K562 (cell line): ENCODE results near the gene ATXN3.

ENCODE experiments used
- FOXK2 ChIP-seq, 2 experiments: fragments of 450-650 bp; IDR thresholded peaks in 1 of 2; conservative IDR thresholded peaks in 1 of 2; 2 replicates each; pipeline ENCODE4 v1.6.1; 2016; ENCODE audit warnings: low read depth in 2 of 2, mild to moderate bottlenecking in 1 of 2
- POLR2A ChIP-seq: fragments of 450-650 bp; conservative IDR thresholded peaks from 2 replicates; pipeline ENCODE4 v1.6.1; 2016
- ZNF124 ChIP-seq: sonication (generic); formaldehyde crosslinking; IDR thresholded peaks from 2 replicates; pipeline ENCODE4 v1.8.1; 2022; ENCODE audit warnings: missing genetic modification reagents
- ZNF232 ChIP-seq: sonication (generic); formaldehyde crosslinking; IDR thresholded peaks from 2 replicates; pipeline ENCODE4 v1.8.0; 2022; ENCODE audit warnings: mild to moderate bottlenecking, missing genetic modification reagents
- ZNF75A ChIP-seq: fragments of 450-650 bp; formaldehyde crosslinking; IDR thresholded peaks from 2 replicates; pipeline ENCODE4 v1.4.0; 2020; ENCODE audit warnings: mild to moderate bottlenecking
- TF ChIP-seq, protein P1 (sequence below): sonication (generic); formaldehyde crosslinking; IDR thresholded peaks from 2 replicates; pipeline ENCODE4 v1.8.1; 2023; ENCODE audit warnings: missing genetic modification reagents, mild to moderate bottlenecking, borderline replicate concordance
- TF ChIP-seq, protein P2 (sequence below), 3 experiments: IDR thresholded peaks in 2 of 3; conservative IDR thresholded peaks in 1 of 3; 2 replicates each; pipeline ENCODE4 v1.5.1; 2011 to 2012; ENCODE audit warnings: low read length in 3 of 3, mild to moderate bottlenecking in 3 of 3, control low read depth in 2 of 3, improper control_type of control experiment in 1 of 3, inconsistent platforms in 1 of 3, low read depth in 1 of 3, mixed read lengths in 1 of 3, moderate library complexity in 1 of 3; ENCODE audit not compliant: insufficient read depth in 2 of 3
- TF ChIP-seq, protein P3 (sequence below), 3 experiments: fragments of 200-800 bp in 1 of 3; fragments of 250-450 bp in 1 of 3; fragments of 450-650 bp in 1 of 3; sonication (Bioruptor Pico) in 1 of 3; sonication (Bioruptor generic) in 1 of 3; formaldehyde crosslinking in 1 of 3; IDR thresholded peaks; 2 replicates each; pipeline versions ENCODE4 v1.6.1 to v1.8.0; 2016 to 2022; ENCODE audit warnings: mild to moderate bottlenecking in 2 of 3, missing genetic modification characterization in 2 of 3, missing compliant biosample characterization in 1 of 3, moderate library complexity in 1 of 3
- TF ChIP-seq, protein P4 (sequence below), 2 experiments: fragments of 150-350 bp in 1 of 2; IDR thresholded peaks; 2 replicates each; pipeline ENCODE4 v1.6.1; 2012 to 2016; ENCODE audit warnings: low read depth in 2 of 2, low read length in 2 of 2, mild to moderate bottlenecking in 1 of 2, moderate library complexity in 1 of 2
- TF ChIP-seq, protein P5 (sequence below): fragments of 450-650 bp; IDR thresholded peaks from 2 replicates; pipeline ENCODE4 v1.6.1; 2016; ENCODE audit warnings: antibody characterized with exemption
- TF ChIP-seq, protein P6 (sequence below): fragments of 250-450 bp; sonication (Bioruptor Pico); IDR thresholded peaks from 2 replicates; pipeline ENCODE4 v1.8.0; 2021; ENCODE audit warnings: moderate library complexity, mild to moderate bottlenecking, inconsistent platforms

DNA sequence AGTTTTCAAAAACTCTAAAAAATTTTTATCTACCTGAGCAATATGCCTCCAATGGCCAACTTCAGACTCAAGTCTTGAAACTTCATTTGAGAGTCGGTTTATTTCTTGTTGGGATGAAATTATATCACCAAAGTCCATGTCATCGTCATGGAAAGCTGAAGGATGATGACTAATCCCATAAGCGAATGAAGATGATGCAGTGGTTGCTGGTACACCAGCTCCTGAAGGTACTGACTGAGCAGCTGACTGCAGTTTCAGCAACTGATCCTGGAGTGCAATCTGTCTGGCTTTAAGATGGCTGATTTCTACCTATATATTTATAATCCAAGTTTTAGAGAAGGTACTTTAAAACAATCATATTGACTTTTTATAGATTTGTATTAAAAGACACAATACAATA, 84.9 kb downstream of the ATXN3 start:
- TF ChIP-seq, protein P1, sequence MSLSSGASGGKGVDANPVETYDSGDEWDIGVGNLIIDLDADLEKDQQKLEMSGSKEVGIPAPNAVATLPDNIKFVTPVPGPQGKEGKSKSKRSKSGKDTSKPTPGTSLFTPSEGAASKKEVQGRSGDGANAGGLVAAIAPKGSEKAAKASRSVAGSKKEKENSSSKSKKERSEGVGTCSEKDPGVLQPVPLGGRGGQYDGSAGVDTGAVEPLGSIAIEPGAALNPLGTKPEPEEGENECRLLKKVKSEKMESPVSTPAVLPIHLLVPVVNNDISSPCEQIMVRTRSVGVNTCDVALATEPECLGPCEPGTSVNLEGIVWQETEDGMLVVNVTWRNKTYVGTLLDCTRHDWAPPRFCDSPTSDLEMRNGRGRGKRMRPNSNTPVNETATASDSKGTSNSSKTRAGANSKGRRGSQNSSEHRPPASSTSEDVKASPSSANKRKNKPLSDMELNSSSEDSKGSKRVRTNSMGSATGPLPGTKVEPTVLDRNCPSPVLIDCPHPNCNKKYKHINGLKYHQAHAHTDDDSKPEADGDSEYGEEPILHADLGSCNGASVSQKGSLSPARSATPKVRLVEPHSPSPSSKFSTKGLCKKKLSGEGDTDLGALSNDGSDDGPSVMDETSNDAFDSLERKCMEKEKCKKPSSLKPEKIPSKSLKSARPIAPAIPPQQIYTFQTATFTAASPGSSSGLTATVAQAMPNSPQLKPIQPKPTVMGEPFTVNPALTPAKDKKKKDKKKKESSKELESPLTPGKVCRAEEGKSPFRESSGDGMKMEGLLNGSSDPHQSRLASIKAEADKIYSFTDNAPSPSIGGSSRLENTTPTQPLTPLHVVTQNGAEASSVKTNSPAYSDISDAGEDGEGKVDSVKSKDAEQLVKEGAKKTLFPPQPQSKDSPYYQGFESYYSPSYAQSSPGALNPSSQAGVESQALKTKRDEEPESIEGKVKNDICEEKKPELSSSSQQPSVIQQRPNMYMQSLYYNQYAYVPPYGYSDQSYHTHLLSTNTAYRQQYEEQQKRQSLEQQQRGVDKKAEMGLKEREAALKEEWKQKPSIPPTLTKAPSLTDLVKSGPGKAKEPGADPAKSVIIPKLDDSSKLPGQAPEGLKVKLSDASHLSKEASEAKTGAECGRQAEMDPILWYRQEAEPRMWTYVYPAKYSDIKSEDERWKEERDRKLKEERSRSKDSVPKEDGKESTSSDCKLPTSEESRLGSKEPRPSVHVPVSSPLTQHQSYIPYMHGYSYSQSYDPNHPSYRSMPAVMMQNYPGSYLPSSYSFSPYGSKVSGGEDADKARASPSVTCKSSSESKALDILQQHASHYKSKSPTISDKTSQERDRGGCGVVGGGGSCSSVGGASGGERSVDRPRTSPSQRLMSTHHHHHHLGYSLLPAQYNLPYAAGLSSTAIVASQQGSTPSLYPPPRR (CRISPR knock-in tag): no peak
- TF ChIP-seq, protein P2, sequence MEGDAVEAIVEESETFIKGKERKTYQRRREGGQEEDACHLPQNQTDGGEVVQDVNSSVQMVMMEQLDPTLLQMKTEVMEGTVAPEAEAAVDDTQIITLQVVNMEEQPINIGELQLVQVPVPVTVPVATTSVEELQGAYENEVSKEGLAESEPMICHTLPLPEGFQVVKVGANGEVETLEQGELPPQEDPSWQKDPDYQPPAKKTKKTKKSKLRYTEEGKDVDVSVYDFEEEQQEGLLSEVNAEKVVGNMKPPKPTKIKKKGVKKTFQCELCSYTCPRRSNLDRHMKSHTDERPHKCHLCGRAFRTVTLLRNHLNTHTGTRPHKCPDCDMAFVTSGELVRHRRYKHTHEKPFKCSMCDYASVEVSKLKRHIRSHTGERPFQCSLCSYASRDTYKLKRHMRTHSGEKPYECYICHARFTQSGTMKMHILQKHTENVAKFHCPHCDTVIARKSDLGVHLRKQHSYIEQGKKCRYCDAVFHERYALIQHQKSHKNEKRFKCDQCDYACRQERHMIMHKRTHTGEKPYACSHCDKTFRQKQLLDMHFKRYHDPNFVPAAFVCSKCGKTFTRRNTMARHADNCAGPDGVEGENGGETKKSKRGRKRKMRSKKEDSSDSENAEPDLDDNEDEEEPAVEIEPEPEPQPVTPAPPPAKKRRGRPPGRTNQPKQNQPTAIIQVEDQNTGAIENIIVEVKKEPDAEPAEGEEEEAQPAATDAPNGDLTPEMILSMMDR (IDR thresholded peaks at IDR 0.05 in 2 of 3, conservative IDR thresholded peaks at IDR 0.05 in 1 of 3; ENCODE audit: insufficient read depth in 2 of 3, low read depth in 1 of 3, low read length in 3 of 3): no peak
- TF ChIP-seq, protein P3, sequence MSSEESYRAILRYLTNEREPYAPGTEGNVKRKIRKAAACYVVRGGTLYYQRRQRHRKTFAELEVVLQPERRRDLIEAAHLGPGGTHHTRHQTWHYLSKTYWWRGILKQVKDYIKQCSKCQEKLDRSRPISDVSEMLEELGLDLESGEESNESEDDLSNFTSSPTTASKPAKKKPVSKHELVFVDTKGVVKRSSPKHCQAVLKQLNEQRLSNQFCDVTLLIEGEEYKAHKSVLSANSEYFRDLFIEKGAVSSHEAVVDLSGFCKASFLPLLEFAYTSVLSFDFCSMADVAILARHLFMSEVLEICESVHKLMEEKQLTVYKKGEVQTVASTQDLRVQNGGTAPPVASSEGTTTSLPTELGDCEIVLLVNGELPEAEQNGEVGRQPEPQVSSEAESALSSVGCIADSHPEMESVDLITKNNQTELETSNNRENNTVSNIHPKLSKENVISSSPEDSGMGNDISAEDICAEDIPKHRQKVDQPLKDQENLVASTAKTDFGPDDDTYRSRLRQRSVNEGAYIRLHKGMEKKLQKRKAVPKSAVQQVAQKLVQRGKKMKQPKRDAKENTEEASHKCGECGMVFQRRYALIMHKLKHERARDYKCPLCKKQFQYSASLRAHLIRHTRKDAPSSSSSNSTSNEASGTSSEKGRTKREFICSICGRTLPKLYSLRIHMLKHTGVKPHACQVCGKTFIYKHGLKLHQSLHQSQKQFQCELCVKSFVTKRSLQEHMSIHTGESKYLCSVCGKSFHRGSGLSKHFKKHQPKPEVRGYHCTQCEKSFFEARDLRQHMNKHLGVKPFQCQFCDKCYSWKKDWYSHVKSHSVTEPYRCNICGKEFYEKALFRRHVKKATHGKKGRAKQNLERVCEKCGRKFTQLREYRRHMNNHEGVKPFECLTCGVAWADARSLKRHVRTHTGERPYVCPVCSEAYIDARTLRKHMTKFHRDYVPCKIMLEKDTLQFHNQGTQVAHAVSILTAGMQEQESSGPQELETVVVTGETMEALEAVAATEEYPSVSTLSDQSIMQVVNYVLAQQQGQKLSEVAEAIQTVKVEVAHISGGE (CRISPR knock-in tag; IDR thresholded peaks at IDR 0.05): no peak
- TF ChIP-seq, protein P4, sequence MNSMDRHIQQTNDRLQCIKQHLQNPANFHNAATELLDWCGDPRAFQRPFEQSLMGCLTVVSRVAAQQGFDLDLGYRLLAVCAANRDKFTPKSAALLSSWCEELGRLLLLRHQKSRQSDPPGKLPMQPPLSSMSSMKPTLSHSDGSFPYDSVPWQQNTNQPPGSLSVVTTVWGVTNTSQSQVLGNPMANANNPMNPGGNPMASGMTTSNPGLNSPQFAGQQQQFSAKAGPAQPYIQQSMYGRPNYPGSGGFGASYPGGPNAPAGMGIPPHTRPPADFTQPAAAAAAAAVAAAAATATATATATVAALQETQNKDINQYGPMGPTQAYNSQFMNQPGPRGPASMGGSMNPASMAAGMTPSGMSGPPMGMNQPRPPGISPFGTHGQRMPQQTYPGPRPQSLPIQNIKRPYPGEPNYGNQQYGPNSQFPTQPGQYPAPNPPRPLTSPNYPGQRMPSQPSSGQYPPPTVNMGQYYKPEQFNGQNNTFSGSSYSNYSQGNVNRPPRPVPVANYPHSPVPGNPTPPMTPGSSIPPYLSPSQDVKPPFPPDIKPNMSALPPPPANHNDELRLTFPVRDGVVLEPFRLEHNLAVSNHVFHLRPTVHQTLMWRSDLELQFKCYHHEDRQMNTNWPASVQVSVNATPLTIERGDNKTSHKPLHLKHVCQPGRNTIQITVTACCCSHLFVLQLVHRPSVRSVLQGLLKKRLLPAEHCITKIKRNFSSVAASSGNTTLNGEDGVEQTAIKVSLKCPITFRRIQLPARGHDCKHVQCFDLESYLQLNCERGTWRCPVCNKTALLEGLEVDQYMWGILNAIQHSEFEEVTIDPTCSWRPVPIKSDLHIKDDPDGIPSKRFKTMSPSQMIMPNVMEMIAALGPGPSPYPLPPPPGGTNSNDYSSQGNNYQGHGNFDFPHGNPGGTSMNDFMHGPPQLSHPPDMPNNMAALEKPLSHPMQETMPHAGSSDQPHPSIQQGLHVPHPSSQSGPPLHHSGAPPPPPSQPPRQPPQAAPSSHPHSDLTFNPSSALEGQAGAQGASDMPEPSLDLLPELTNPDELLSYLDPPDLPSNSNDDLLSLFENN (IDR thresholded peaks at IDR 0.05; ENCODE audit: low read depth in 2 of 2, low read length in 2 of 2): no peak
- TF ChIP-seq ZNF75A: no peak
- TF ChIP-seq, protein P5, sequence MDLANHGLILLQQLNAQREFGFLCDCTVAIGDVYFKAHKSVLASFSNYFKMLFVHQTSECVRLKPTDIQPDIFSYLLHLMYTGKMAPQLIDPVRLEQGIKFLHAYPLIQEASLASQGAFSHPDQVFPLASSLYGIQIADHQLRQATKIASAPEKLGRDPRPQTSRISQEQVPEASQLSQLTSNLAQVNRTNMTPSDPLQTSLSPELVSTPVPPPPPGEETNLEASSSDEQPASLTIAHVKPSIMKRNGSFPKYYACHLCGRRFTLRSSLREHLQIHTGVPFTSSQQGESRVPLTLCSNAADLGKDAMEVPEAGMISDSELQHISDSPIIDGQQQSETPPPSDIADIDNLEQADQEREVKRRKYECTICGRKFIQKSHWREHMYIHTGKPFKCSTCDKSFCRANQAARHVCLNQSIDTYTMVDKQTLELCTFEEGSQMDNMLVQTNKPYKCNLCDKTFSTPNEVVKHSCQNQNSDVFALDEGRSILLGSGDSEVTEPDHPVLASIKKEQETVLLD: no peak
- no peak for TF ChIP-seq ZNF124 (CRISPR knock-in tag)
- TF ChIP-seq, protein P6, sequence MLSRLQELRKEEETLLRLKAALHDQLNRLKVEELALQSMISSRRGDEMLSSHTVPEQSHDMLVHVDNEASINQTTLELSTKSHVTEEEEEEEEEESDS (CRISPR knock-in tag): no peak
- TF ChIP-seq FOXK2 (conservative IDR thresholded peaks at IDR 0.05 in 1 of 2, IDR thresholded peaks at IDR 0.05 in 1 of 2; ENCODE audit: low read depth in 2 of 2): no peak
- TF ChIP-seq ZNF232 (CRISPR knock-in tag): no peak
- no peak for TF ChIP-seq POLR2A
